Measurements from ENCODE around the gene SEMA4C.

The SEMA4C gene, protein sequence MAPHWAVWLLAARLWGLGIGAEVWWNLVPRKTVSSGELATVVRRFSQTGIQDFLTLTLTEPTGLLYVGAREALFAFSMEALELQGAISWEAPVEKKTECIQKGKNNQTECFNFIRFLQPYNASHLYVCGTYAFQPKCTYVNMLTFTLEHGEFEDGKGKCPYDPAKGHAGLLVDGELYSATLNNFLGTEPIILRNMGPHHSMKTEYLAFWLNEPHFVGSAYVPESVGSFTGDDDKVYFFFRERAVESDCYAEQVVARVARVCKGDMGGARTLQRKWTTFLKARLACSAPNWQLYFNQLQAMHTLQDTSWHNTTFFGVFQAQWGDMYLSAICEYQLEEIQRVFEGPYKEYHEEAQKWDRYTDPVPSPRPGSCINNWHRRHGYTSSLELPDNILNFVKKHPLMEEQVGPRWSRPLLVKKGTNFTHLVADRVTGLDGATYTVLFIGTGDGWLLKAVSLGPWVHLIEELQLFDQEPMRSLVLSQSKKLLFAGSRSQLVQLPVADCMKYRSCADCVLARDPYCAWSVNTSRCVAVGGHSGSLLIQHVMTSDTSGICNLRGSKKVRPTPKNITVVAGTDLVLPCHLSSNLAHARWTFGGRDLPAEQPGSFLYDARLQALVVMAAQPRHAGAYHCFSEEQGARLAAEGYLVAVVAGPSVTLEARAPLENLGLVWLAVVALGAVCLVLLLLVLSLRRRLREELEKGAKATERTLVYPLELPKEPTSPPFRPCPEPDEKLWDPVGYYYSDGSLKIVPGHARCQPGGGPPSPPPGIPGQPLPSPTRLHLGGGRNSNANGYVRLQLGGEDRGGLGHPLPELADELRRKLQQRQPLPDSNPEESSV

GRCh38 chr2:96869822-96870625 is at the start of gene SEMA4C:
Gene SEMA4C (minus strand): TSS chr2:96870080. CDS start chr2:96867886, 2,194 bp downstream.
- peak; percentile 19 to 24 for ATAC-seq

- no peak for ATAC-seq
Observed at GRCh38 chr2:96918754-96919550, 49.1 kb upstream of the SEMA4C start.

DNA sequence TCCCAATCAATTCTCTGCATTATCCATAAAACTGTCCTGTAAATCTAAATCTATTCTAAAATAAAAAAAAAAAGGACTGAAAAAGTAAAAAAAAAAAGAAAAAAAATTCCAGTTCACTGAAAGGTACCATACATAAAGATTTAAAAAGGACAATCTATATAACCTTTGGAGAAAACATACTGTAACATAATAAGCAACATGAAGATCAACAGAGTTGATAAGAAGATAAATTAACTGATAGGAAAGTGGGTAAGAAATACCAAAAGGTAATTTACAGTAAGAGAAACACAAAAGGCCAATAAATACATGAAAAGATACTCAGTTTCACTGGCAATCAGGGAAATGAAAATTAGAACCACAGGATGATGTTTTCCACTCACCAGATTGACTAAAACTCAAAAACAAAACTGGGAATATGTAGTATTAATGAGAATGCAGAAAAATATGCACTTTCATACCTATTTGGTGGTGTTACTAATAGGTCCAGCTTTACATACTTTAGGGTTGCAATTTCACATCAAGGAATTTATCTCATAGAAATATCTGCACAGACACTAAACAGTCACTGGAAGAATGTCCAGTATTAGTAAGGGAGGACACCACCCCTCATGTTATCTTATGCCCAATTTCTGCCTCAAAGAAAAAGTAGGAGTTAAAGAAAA is 48.3 kb upstream of the SEMA4C start:
- ATAC-seq: no peak

GRCh38 chr2:96916646-96917543 is 47.0 kb upstream of the SEMA4C start:
- no peak for ATAC-seq

GRCh38 chr2:96916156-96916630 is 46.3 kb upstream of the SEMA4C start:
- no peak for ATAC-seq

DNA sequence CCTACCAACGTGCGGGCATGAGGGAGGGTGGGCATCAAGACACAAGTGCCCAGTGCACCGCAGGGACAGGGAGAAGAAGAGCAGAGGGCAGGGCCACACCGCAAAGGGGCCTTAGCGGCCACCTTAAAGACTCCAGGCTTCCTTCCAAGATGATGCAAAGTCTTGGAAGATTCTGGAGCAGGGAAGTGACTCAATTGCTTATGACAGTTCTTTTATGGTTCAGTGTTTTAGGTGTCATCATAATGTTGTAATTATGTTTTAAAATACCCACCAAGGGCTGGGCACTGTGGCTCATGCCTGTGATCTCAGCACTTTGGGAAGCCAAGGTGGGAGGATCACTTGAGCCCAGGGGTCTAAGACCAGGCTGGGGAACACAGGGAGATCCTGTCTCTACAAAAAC is 44.5 kb upstream of the SEMA4C start:
- no peak for ATAC-seq

DNA sequence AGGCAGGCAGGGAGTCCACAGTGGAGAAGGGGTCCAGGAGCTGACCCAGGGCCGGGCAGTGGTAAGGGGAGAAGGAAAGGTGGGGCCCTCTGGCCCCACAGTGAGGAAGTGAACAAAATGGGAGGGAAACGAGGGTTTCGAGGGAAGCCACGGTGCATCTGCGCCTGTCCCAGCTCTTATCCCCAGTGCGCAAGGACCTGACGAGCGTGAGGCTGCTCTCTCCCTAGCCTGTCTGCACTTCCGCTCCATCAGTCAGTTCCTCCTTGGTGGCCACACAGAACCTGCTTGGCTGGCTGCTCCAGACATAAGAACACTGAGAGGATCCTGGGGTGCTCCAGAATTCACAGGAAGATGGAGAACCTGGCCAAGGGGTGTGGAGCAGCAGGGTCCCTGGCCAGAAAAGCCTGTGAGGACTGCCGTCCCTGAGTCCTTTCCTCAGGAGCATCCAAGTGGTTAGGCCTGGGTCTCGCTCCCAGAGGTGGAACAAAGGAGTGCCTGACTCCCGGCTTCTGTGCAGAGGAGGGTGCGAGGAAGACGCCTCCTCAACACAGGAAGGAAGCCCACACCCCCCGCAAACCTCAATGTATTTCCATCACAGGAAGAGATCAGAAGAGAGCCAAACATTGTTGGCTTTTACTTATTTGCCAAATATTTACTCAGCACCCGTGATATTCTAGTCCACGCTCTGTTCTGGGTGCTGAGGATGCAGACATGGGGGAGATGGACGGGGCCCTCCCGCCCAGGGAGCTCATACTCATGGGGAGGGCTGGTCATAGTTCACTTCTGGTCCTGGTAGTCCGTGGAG is 43.7 kb upstream of the SEMA4C start:
- peak; percentile 72 to 77 for ATAC-seq

DNA sequence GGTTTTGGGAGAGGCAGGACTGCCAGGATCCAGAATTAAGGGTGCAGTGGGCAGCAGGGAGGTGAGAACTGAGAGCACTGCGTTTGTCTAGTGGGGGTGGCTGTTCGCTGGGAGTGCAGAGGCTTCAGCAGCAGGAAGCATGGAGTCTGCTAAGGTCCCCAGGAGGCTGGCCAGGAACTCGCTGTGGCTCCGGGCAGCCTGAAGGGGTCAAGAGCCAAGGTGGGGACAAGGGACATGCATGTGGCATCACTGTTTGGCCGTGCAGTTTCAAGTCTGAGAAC is 43.2 kb upstream of the SEMA4C start:
- no peak for ATAC-seq

GRCh38 chr2:96912346-96913116 is 42.7 kb upstream of the SEMA4C start:
- ATAC-seq: no peak

- no peak for ATAC-seq
Observed at GRCh38 chr2:96909611-96910021, 39.7 kb upstream of the SEMA4C start.

- no peak for ATAC-seq
Observed at GRCh38 chr2:96907115-96908041, 37.5 kb upstream of the SEMA4C start.

DNA sequence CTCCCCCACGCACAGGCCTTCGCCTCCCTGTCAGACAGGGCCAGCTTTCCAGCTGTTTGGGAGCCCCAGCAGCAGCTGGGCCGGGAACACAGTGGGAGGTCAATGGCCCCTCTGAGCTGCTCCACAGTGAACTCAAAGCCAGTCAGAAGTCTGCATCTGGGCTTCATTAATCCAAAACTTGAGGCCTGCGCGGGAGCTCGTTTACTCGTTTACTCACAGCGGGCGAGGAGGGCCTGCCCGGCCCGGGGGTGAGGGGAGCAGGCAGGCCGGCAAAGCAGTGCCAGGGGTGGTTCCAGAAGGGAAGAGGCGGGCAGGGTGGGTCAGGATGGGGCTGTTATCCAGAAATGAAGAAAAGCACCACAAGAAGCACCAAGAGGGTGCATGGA is 36.8 kb upstream of the SEMA4C start:
- no peak for ATAC-seq

DNA sequence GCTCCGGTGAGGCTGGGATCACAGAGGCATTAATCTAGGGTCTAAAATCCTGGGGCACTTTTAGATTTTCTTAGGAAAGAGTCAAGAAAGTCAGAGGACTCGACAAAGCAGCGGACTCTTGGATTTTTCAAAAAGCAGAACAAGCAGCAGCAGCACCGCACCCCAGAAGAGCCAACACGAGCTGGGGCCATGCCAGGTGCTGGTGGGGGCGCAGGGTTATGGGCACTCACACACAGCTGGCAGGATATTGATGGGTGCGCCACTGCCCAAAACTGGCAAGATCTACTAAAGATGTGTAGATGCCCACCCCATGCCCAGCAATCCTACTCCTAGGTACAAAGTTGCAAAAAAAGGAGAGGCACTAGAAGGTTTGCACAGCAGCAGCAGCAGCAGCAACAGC is 33.9 kb upstream of the SEMA4C start:
- ATAC-seq: no peak

- no peak for ATAC-seq
Observed at GRCh38 chr2:96903318-96903717, 33.4 kb upstream of the SEMA4C start.

GRCh38 chr2:96900237-96900636 is 30.4 kb upstream of the SEMA4C start:
- no peak for ATAC-seq

- no peak for ATAC-seq
Observed at GRCh38 chr2:96899413-96899741, 29.5 kb upstream of the SEMA4C start.

GRCh38 chr2:96898641-96899412 is 28.9 kb upstream of the SEMA4C start:
- ATAC-seq: no peak
